HCT116 (cell line): Measurements from ENCODE around the gene NDUFA8. TPM values are rescaled to one million over a fixed set of nuclear protein-coding genes. Genes with fewer than 3 reads are reported as not detected.

Source experiments
- ATAC-seq: fragments of 200-7000 bp; cut with Tn5 transposase; 2 replicates; pipeline ENCODE4 v1.9.1; 2020; ENCODE audit warnings: mild to moderate bottlenecking, moderate library complexity
- BruUV-seq: library from RNA; stranded (reverse); fragments of 400-500 nt; replicated peaks from 2 replicates; lab custom pipeline; 2021; lab: Mats Ljungman, UMichigan
- CTCF ChIA-PET: fragments of 300-600 bp; sonication (Branson Sonifier 250); formaldehyde crosslinking; loops from one replicate; lab custom pipeline; 2021; ENCODE audit warnings: antibody characterized with exemption; lab: Charles Lee
- POLR2A ChIA-PET: fragments of 300-600, 350-600 bp; sonication (Branson Sonifier 250); formaldehyde crosslinking; loops from one replicate; lab custom pipeline; 2021; ENCODE audit warnings: antibody characterized with exemption; lab: Charles Lee
- RAD21 ChIA-PET, 2 experiments: fragments of 300-600 bp; sonication (Branson Sonifier 250); formaldehyde crosslinking; loops; one replicate each; lab custom pipeline; 2023; ENCODE audit warnings: low total read pairs in 2 of 2; ENCODE audit not compliant: uncharacterized antibody in 2 of 2, unreplicated experiment in 2 of 2, low non-redundant PET in 1 of 2; lab: Charles Lee
- DNase-seq: peaks from one replicate; pipeline ENCODE4 v3.0.0-alpha.2; 2010; ENCODE audit warnings: low read depth, low spot score
- H2AFZ ChIP-seq: fragments of 200-600 bp; shearing (Covaris generic), sonication (generic); 2 replicates; pipeline ENCODE4 v1.6.1; 2017; ENCODE audit warnings: low read depth, mixed run types, mixed read lengths, antibody characterized with exemption, low read length; ENCODE audit not compliant: poor library complexity, severe bottlenecking
- H3K27ac ChIP-seq: 2 replicates; pipeline ENCODE4 v1.5.1; 2012; ENCODE audit warnings: low read depth, low read length
- H3K27me3 ChIP-seq: fragments of 200-600 bp; sonication (generic); 2 replicates; pipeline ENCODE4 v1.6.1; 2016; ENCODE audit warnings: mixed run types, low read length, mixed read lengths; ENCODE audit not compliant: insufficient read depth
- H3K36me3 ChIP-seq, 2 experiments: fragments of 200-500 bp in 1 of 2; fragments of 200-600 bp in 1 of 2; sonication (Bioruptor generic) in 1 of 2; sonication (generic) in 1 of 2; 2 replicates each; pipeline versions ENCODE4 v1.5.1 to v1.6.1; 2014 to 2016; ENCODE audit warnings: low read length in 2 of 2, inconsistent platforms in 1 of 2, mixed read lengths in 1 of 2, mixed run types in 1 of 2; ENCODE audit not compliant: insufficient read depth in 2 of 2, control insufficient read depth in 1 of 2
- H3K4me1 ChIP-seq, 2 experiments: fragments of 200-600 bp in 1 of 2; sonication (generic) in 1 of 2; 2 replicates each; pipeline versions ENCODE4 v1.5.1 to v1.6.1; 2012 to 2017; ENCODE audit warnings: low read length in 2 of 2, inconsistent platforms in 1 of 2, mild to moderate bottlenecking in 1 of 2, mixed read lengths in 1 of 2, mixed run types in 1 of 2, moderate library complexity in 1 of 2; ENCODE audit not compliant: insufficient read depth in 2 of 2, control insufficient read depth in 1 of 2
- H3K4me2 ChIP-seq: fragments of 200-600 bp; sonication (generic); 2 replicates; pipeline ENCODE4 v1.6.1; 2017; ENCODE audit warnings: mixed run types, low read length, mixed read lengths
- H3K4me3 ChIP-seq, 2 experiments: fragments of 200-600 bp in 1 of 2; sonication (generic) in 1 of 2; replicated peaks in 1 of 2; 2 replicates each; pipeline ENCODE4 v1.5.1; 2011 to 2016; ENCODE audit warnings: low read length in 2 of 2, control low read depth in 1 of 2, low read depth in 1 of 2, mild to moderate bottlenecking in 1 of 2, mixed read lengths in 1 of 2, mixed run types in 1 of 2
- H3K79me2 ChIP-seq: fragments of 200-600 bp; sonication (generic); 2 replicates; pipeline ENCODE4 v1.6.1; 2017; ENCODE audit warnings: mild to moderate bottlenecking, mixed run types, low read length, moderate library complexity, mixed read lengths; ENCODE audit not compliant: insufficient read depth
- H3K9ac ChIP-seq: fragments of 200-600 bp; sonication (generic); 2 replicates; pipeline ENCODE4 v1.6.1; 2016; ENCODE audit warnings: low read length, mixed read lengths
- H3K9me2 ChIP-seq: fragments of 200-600 bp; sonication (generic), shearing (Covaris generic); 2 replicates; pipeline ENCODE4 v1.6.1; 2017; ENCODE audit warnings: mixed run types, mild to moderate bottlenecking, moderate library complexity; ENCODE audit not compliant: insufficient read depth
- H3K9me3 ChIP-seq, 2 experiments: fragments of 200-500 bp in 1 of 2; fragments of 200-600 bp in 1 of 2; sonication (Bioruptor generic) in 1 of 2; sonication (generic) in 1 of 2; 2 replicates each; pipeline ENCODE4 v1.6.1; 2014 to 2017; ENCODE audit warnings: low read length in 2 of 2, mixed read lengths in 2 of 2, inconsistent platforms in 1 of 2, low read depth in 1 of 2, mild to moderate bottlenecking in 1 of 2, mixed run types in 1 of 2, moderate library complexity in 1 of 2; ENCODE audit not compliant: control insufficient read depth in 1 of 2, insufficient read depth in 1 of 2
- H4K20me1 ChIP-seq: fragments of 200-600 bp; sonication (generic), shearing (Covaris generic); 2 replicates; pipeline ENCODE4 v1.6.1; 2017; ENCODE audit warnings: mixed run types, mild to moderate bottlenecking, moderate library complexity; ENCODE audit not compliant: insufficient read depth
- REST ChIP-seq: IDR thresholded peaks from 2 replicates; pipeline ENCODE4 v1.6.1; 2012; ENCODE audit warnings: low read depth
- SIN3A ChIP-seq: IDR thresholded peaks from 2 replicates; pipeline ENCODE4 v1.6.1; 2012; ENCODE audit warnings: low read depth
- intact Hi-C: fragments of 100-400 bp; cut with micrococcal nuclease; formaldehyde crosslinking; loops from 2 replicates; pipeline ENCODE4 v1.10.0; 2022
- total RNA-seq: library from RNA; stranded (reverse); gene quantifications from one replicate; pipeline ENCODE4 v1.2.1, GENCODE V29; 2021; ENCODE audit not compliant: unreplicated experiment
- TF ChIP-seq, protein P1 (sequence below), 3 experiments: fragments of 200-600 bp in 1 of 3; sonication (generic) in 1 of 3; IDR thresholded peaks in 2 of 3; conservative IDR thresholded peaks in 1 of 3; 2 replicates each; pipeline ENCODE4 v1.5.1; 2012 to 2017; ENCODE audit warnings: low read depth in 2 of 3, low read length in 2 of 3, antibody characterized with exemption in 1 of 3, borderline replicate concordance in 1 of 3, control low read depth in 1 of 3, mild to moderate bottlenecking in 1 of 3, mixed read lengths in 1 of 3, mixed run types in 1 of 3, moderate library complexity in 1 of 3; ENCODE audit not compliant: insufficient read depth in 1 of 3

NDUFA8 gene
- total RNA-seq, 1 experiment from 2014 or later: 84.5 TPM

GRCh38 chr9:122184551-122184950 is 25.0 kb upstream of the NDUFA8 start:
- Histone ChIP-seq H3K36me3 (no peaks in the 10 kb centered on the region), H3K4me2 (no peak overlapping the region), H3K4me3 (no peak overlapping the region), H2AFZ (no peak overlapping the region), H3K9me2 (no peaks in the 10 kb centered on the region), H3K27me3 (peaks cover 5% of the 10 kb centered on the region; the same call in 1 of the 2 replicates), H3K4me1 (peaks cover 4 to 15% of the 10 kb centered on the region in 2 experiments; a peak in 3 of 4 replicates), H3K9me3 (no peaks in the 10 kb centered on the region), H3K9ac (no peak overlapping the region), H4K20me1 (no peaks in the 10 kb centered on the region), H3K27ac (no peak overlapping the region), H3K79me2 (no peaks in the 10 kb centered on the region)
- CTCF ChIA-PET: no interaction called here
- POLR2A ChIA-PET: no interaction called here
- BruUV-seq: no TSS peak
- intact Hi-C loops: no loop called here
- no peak for DNase-seq
- RAD21 ChIA-PET: no interaction called here
- TF ChIP-seq, protein P1, sequence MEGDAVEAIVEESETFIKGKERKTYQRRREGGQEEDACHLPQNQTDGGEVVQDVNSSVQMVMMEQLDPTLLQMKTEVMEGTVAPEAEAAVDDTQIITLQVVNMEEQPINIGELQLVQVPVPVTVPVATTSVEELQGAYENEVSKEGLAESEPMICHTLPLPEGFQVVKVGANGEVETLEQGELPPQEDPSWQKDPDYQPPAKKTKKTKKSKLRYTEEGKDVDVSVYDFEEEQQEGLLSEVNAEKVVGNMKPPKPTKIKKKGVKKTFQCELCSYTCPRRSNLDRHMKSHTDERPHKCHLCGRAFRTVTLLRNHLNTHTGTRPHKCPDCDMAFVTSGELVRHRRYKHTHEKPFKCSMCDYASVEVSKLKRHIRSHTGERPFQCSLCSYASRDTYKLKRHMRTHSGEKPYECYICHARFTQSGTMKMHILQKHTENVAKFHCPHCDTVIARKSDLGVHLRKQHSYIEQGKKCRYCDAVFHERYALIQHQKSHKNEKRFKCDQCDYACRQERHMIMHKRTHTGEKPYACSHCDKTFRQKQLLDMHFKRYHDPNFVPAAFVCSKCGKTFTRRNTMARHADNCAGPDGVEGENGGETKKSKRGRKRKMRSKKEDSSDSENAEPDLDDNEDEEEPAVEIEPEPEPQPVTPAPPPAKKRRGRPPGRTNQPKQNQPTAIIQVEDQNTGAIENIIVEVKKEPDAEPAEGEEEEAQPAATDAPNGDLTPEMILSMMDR (IDR thresholded peaks at IDR 0.05 in 2 of 3, conservative IDR thresholded peaks at IDR 0.05 in 1 of 3; ENCODE audit: borderline replicate concordance in 1 of 3, insufficient read depth in 1 of 3, low read depth in 2 of 3, low read length in 2 of 3): no peak
- TF ChIP-seq SIN3A (no peak), REST (no peak)
- ATAC-seq: no peak
